ENCODE data around the gene SHOX.
"Not testable (repeated sequence)": the region's sequence is repeated elsewhere in the genome, so short reads cannot be mapped to it uniquely, and the experiment has no call there.

The SHOX gene

DNA sequence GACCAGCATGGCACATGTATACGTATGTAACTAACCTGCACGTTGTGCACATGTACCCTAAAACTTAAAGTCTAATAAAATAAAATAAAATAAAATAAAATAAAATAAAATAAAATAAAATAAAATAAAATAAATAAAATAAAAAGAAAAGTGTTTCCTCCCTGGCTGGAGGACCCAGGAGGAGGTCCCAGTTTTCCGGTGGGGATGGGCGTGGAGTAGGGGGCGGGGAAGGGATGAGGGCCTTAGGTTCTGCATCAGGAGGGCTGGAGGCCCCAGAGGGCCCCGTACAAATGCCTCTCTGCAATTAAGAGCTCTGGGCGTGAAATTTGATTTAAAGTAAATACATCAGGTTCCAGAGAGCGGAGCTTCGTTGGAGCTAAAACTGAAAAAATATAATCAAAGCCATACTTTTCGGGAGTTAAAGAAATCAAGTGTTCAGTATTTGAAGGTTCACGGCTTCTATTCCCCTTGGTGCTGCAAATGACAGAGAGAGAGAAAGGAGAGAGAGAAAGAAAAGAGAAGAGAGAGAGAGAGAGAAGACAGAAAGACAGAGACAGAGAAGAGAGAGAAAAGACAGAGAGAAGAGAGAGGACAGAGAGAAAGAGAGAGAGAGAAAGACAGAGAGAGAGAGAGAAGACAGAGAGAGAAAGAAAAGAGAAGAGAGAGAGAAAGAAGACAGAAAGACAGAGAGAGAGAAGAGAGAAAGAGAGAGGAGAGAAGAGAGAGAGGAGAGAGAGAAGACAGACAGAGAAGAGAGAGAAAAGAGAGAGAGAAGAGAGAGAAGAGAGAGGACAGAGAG is 8.7 kb upstream of the SHOX start:
- DNase-seq (ENCODE audit: low read depth in 3 of 3), result no peak

DNA sequence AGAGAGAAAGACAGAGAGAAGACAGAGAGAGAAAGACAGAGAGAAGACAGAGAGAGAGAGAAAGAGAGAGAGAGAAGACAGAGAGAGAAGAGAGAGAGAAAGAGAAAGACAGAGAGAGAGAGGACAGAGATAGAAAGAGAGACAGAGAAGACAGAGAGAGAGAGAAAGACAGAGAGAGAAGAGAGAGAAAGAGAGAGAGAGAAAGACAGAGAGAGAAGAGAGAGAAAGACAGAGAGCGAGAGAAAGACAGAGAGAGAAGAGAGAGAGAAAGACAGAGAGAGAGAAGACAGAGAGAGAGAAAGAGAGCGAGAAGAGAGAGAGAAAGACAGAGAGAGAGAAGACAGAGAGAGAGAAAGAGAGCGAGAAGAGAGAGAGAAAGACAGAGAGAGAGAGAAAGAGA is 7.8 kb upstream of the SHOX start:
- DNase-seq (ENCODE audit: low read depth in 3 of 3), result not testable (repeated sequence)

DNA sequence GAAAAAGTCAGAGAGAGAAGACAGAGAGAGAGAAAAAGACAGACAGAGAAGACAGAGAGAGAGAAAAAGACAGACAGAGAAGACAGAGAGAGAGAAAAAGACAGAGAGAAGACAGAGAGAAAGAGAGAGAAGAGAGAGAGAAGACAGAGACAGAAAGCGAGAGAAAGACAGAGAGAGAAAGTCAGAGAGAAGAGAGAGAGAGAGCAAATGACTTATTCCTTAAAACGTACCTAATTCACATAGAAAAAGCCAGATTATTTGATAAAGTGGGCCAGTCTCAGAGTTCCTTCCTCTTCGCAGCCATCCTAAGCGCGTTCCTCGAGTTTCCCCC is 7.4 kb upstream of the SHOX start:
- no peak for DNase-seq (ENCODE audit: low read depth in 3 of 3)

DNA sequence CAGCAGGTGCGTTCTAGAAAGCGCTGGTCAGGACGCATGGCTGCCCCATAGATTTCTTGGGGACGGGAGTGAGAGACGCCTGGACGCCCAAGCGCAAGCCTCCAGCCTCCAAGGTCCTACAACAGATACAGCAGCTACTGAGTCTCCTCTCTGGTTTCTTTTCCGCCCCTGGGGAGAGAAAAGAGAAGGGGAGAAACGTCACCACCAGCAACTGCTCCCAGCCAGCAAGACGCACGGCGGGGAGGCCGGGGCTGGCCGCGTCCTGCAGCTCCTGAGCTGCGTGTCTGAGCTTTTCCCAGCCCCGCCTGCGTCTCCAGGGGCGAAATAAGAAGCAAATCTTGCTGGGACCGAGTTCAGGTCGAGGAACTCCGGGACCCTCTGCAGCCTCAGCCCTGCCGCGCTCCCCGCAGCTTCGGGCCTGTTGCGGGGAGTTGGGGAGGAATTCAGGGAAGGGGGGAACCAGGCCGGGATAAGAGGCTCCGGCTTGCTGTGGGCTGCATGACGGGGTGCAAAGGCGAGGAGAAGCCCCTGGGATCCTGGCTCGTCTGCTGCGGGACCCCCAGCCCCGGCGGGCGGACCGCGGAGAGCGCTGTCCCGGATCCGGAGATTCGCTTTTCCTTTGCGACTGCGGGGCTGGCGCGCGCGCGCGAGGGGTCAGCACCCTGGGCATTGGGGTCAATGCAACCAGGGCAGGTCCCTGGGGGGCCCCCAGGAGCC is 6.8 kb upstream of the SHOX start:
- DNase-seq (ENCODE audit: low read depth in 3 of 3), result no peak

DNA sequence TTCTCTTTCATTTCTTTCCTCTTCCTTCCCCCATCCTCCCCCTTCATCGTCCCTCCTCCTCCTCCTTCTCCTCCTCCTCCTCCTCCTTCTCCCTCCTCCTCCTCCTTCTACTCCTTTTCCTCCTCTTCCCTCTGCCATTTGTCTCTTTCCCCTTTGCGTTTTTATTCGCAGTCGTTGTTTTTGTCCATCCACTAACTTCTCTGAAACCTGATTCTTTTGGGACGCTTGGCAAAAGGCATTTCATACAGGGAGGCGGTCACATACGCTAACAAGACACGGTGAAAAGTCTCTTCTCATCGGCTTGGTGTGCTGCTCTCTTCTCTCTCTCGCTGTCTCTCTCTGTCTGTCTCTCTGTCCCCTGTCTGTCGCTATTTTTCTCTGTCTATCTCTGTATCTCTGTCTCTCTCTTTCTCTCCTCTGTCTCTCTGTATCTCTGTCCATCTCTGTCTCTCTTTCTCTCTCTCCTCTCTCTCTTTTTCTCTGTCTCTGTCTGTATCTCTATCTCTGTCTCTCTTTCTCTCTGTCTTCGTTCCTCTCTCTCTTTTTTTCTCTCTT is 5.4 kb upstream of the SHOX start:
- no peak for DNase-seq (ENCODE audit: low read depth in 3 of 3)

DNA sequence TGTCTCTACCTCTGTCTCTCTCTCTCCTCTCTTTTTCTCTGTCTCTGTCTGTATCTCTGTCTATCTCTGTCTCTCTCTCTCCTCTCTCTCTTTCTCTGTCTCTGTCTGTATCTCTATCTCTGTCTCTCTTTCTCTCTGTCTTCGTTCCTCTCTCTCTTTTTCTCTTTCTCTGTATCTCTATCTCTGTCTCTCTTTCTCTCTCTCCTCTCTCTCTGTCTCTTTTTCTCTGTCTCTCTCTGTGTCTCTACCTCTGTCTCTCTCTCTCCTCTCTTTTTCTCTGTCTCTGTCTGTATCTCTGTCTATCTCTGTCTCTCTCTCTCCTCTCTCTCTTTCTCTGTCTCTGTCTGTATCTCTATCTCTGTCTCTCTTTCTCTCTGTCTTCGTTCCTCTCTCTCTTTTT is 4.5 kb upstream of the SHOX start:
- DNase-seq (ENCODE audit: low read depth in 3 of 3), result not testable (repeated sequence)

DNA sequence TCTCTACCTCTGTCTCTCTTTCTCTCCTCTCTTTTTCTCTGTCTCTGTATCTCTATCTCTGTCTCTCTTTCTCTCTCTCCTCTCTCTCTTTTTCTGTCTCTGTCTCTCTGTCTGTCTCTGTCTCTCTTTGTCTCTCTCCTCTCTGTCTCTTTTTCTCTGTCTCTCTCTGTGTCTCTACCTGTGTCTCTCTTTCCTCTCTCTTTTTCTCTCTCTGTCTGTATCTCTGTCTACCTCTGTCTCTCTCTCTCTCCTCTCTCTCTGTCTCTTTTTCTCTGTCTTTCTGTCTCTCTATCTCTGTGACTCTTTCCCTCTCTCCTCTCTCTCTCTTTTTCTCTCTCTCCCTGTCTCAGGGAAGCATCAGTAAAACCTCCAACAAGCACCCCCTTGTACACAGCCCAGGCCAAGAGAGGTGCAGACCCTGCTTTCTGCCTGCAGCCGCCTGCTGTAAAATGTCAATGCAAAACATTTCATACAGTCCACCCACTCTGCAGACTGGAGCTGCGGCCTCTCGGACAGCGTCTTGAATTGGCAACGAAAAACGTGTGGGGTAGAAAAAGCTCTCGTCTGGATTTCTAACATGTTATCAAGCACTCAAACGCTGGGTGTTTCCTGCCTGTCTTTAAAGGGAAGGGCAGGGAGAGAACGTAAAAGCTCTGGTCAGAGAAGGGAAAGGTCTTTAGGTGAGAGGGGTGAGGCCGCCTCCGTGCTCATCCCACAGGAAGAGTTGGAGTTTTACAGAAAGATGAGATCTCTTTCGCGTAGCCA is 3.7 kb upstream of the SHOX start:
- DNase-seq (ENCODE audit: low read depth in 3 of 3), result no peak

DNA sequence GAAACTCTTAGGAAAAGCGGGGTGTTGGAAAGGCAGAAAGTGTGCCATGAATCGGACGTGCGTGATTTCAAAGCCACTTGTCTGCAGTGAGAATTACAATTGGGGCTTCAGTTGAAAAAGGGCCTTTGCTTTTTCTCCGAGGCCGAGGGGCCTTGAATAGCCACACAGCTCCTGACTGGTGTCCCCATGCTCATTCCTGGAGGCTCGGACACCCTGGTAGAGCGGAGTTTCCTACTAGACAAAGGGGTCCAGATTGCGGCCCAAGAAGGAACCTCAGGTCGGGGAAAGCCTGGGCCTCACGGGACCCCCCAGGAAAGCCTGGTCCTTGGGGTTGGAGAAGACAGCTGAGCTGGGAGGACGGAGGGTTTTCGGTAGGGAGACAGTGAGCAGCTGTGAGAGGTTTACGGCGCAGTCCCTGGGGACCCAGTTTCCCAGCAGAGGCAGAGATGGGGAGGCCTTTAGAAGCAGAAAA is 3.0 kb upstream of the SHOX start:
- no peak for DNase-seq (ENCODE audit: low read depth in 3 of 3)

DNA sequence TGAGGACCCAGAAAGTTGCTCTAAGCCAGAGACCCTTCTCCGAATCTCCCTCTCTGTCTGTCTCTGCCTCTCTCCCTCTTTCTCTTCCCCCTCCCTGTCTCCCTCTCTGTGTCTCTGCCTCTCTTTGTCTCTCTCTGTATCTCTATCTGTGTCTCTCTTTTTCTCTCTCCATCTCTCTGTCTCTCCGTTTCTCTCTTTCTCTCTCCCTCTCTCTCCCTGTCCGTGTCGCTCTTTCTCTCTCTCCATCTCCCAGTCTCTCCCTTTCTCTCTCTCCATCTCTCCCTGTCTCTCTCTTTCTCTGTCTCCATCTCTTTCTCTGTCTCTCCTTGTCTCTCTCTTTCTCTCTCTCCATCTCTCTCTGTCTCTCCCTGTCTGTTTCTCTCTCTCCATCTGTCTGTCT is 2.6 kb upstream of the SHOX start:
- DNase-seq (ENCODE audit: low read depth in 3 of 3), result no peak

DNA sequence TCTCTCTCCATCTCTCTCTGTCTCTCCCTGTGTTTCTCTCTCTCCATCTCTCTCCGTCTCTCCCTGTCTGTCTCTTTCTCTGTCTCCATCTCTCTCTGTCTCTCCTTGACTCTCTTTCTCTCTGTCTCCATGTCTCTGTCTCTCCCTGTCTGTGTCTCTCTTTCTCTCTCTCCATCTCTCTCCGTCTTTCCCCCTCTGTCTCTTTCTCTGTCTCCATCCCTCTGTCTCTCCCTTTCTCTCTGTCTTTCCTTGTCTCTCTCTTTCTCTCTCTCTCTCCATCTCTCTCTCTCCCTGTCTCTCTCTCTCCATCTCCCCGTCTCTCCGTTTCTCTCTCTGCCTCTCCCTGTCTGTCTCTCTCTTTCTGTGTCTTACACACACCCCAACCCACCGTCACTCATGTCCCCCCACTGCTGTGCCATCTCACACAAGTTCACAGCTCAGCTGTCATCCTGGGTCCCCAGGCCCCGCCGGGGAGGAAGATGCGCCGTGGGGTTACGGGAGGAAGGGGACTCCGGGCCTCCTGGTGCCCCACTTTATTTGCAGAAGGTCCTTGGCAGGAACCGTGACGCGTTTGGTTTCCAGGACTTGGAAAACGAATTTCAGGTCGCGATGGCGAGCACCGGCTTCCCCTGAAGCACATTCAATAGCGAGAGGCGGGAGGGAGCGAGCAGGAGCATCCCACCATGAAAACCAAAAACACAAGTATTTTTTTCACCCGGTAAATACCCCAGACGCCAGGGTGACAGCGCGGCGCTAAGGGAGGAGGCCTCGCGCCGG is 1.2 kb upstream of the SHOX start:
- no peak for DNase-seq (ENCODE audit: low read depth in 3 of 3)

DNA sequence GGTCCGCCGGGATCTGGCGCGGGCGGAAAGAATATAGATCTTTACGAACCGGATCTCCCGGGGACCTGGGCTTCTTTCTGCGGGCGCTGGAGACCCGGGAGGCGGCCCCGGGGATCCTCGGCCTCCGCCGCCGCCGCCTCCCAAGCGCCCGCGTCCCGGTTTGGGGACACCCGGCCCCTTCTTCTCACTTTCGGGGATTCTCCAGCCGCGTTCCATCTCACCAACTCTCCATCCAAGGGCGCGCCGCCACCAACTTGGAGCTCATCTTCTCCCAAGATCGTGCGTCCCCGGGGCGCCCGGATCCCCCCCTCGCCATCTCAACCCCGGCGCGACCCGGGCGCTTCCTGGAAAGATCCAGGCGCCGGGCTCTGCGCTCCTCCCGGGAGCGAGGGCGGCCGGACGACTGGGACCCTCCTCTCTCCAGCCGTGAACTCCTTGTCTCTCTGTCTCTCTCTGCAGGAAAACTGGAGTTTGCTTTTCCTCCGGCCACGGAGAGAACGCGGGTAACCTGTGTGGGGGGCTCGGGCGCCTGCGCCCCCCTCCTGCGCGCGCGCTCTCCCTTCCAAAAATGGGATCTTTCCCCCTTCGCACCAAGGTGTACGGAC is 482 bp upstream of the SHOX start:
- no peak for DNase-seq (ENCODE audit: low read depth in 3 of 3)

DNA sequence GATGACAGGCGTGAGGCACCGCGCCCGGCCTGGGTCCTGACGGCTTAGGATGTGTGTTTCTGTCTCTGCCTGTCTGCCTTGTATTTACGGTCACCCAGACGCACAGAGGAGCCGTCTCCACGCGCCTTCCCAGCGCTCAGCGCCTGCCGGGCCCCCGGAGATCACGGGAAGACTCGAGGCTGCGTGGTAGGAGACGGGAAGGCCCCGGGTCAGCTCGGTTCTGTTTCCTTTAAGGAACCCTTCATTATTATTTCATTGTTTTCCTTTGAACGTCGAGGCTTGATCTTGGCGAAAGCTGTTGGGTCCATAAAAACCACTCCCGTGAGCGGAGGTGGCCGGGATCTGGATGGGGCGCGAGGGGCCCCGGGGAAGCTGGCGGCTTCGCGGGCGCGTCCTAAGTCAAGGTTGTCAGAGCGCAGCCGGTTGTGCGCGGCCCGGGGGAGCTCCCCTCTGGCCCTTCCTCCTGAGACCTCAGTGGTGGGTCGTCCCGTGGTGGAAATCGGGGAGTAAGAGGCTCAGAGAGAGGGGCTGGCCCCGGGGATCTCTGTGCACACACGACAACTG is 1.3 kb downstream of the SHOX start:
- no peak for DNase-seq (ENCODE audit: low read depth in 3 of 3)

DNA sequence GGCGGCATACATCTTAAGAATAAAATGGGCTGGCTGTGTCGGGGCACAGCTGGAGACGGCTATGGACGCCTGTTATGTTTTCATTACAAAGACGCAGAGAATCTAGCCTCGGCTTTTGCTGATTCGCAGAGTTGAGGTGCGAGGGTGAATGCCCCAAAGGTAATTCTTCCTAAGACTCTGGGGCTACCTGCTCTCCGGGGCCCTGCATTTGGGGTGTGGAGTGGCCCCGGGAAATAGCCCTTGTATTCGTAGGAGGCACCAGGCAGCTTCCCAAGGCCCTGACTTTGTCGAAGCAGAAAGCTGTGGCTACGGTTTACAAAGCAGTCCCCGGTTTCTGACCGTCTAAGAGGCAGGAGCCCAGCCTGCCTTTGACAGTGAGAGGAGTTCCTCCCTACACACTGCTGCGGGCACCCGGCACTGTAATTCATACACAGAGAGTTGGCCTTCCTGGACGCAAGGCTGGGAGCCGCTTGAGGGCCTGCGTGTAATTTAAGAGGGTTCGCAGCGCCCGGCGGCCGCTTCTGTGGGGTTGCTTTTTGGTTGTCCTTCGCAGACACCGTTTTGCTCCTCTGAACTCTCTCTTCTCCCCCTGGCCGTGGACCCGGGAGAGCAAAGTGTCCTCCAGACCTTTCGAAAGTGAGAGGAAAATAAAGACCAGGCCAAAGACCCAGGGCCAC is 1.9 kb downstream of the SHOX start:
- DNase-seq (ENCODE audit: low read depth in 3 of 3), result no peak

DNA sequence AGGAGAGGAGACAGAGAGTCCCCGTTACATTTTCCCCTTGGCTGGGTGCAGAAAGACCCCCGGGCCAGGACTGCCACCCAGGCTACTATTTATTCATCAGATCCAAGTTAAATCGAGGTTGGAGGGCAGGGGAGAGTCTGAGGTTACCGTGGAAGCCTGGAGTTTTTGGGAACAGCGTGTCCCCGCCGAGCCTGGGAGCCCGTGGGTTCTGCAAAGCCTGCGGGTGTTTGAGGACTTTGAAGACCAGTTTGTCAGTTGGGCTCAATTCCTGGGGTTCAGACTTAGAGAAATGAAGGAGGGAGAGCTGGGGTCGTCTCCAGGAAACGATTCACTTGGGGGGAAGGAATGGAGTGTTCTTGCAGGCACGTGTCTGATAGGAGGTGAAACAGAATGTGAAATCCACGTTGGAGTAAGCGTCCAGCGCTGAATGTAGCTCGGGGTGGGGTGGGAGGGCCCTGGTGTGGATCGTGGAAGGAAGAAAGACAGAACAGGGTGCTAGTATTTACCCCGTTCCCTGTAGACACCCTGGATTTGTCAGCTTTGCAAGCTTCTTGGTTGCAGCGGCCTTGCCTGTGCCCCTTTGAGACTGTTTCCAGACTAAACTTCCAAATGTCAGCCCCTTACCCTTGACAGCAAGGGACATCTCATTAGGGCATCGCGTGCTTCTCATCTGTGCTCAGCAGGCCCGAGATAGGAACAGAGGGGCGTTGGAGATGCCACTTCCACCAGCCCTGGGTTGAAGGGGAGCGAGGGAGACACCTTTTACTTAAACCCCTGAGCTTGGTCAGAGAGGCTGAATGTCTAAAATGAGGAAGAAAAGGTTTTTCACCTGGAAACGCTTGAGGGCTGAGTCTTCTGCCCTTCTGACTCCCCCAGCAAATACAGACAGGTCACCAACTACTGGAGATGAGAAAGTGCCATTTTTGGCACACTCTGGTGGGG is 2.7 kb downstream of the SHOX start:
- no peak for DNase-seq (ENCODE audit: low read depth in 3 of 3)

DNA sequence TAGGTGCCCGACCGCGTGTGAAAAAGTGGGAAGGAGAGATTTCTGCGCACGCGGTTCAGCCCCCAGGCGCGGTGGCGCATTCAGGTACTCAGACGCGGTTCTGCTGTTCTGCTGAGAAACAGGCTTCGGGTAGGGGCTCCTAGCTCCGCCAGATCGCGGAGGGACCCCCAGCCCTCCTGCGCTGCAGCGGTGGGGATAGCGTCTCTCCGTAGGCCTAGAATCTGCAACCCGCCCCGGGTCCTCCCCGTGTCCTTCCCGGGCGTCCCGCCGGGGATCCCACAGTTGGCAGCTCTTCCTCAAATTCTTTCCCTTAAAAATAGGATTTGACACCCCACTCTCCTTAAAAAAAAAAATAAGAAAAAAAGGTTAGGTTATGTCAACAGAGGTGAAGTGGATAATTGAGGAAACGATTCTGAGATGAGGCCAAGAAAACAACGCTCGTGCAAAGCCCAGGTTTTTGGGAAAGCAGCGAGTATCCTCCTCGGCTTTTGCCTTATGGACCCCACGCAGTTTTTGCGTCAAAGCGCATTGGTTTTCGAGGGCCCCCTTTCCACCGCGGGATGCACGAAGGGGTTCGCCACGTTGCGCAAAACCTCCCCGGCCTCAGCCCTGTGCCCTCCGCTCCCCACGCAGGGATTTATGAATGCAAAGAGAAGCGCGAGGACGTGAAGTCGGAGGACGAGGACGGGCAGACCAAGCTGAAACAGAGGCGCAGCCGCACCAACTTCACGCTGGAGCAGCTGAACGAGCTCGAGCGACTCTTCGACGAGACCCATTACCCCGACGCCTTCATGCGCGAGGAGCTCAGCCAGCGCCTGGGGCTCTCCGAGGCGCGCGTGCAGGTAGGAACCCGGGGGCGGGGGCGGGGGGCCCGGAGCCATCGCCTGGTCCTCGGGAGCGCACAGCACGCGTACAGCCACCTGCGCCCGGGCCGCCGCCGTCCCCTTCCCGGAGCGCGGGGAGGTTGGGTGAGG is 3.7 kb downstream of the SHOX start:
- DNase-seq (ENCODE audit: low read depth in 3 of 3), result no peak

DNA sequence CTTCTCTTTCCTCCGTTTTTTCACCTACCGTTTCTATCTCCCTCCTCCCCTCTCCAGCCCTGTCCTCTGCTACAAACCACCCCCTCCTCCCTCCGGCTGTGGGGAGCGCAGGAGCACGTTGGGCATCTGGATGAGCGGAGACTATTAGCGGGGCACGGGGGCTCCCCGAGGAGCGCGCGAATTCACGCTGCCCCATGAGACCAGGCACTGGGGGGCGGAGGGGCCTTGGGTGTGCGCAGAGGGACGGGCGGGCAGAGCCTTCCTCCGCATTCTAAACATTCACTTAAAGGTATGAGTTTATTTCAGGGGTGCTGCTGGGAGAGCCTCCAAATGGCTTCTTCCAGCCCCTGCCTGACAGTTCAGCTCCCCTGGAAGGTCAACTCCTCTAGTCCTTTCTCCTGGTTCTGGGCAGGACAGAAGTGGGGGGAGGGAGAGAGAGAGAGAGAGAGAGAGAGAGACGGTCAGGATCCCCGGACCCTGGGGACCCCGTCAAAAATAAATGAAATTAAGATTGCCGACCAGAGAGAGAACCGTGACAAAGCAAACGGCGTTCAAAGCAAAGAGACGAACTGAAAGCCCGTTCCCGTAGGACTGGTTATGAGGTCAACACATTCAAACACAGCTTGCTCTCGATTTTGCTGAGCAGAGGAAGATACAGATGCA is 5.0 kb downstream of the SHOX start:
- no peak for DNase-seq (ENCODE audit: low read depth in 3 of 3)

DNA sequence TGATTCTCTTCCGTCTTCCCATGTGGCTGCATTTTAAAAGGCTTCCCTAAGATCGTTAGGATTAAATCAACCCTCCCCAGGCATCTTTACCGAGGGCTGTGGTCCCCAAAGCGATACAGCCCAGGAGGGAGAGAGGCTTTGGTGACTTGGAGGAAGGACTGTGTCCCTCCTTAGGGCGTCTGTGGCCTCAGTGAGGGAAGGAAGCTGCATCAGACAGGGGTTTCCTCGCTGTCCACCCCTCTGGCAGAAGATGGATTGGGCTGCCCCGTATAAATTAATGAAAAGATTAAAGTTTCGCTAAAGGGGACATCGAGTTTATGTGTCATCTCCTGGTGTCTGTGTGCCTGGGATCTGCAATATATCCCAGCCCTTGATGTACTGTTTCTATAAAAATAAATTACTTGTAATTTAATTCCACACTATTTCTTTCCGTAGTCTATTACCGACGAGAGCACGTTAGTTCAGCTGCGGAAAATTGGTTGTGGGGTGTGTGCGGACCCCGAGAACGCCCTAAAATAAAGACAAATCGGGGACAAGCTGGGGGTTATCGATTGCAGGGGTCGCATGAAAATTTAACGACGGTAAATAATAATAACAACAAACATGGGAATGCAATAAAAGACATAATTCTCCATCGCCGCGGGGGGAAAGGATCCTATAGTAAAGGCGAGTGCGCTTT is 6.5 kb downstream of the SHOX start:
- no peak for DNase-seq (ENCODE audit: low read depth in 3 of 3)
